B cell (primary cell): ENCODE data around the gene CMTM5. TPM values are rescaled to one million over a fixed set of nuclear protein-coding genes. Genes with fewer than 3 reads are reported as not detected.

ENCODE experiments used
- ATAC-seq: fragments of 200-7000 bp; cut with Tn5 transposase; one replicate; pipeline ENCODE4 v1.10.0; 2021; ENCODE audit warnings: low read depth, mild to moderate bottlenecking, moderate number of reproducible peaks, moderate library complexity
- CTCF ChIA-PET: fragments of 350-600 bp; sonication (Branson Sonifier 250); formaldehyde crosslinking; loops from one replicate; lab custom pipeline; 2021; ENCODE audit warnings: antibody characterized with exemption, inconsistent platforms; lab: Charles Lee
- POLR2A ChIA-PET: fragments of 350-600 bp; sonication (Branson Sonifier 250); formaldehyde crosslinking; loops from one replicate; lab custom pipeline; 2021; ENCODE audit warnings: antibody characterized with exemption; lab: Charles Lee
- DNase-seq: peaks from one replicate; pipeline ENCODE4 v3.0.0; 2013
- H2AFZ ChIP-seq: 2 replicates; pipeline ENCODE4 v1.6.1; 2012; ENCODE audit warnings: mild to moderate bottlenecking, low read depth, low read length; ENCODE audit not compliant: insufficient read depth, poor library complexity, severe bottlenecking
- H3K27ac ChIP-seq, 2 donors: 1 replicate in 1 of 2; 2 replicates in 1 of 2; pipeline ENCODE4 v1.5.1; 2012 to 2013; ENCODE audit warnings: low read length in 2 of 2, mild to moderate bottlenecking in 2 of 2, moderate library complexity in 1 of 2
- H3K27me3 ChIP-seq, 4 experiments: fragments of 200-600 bp in 1 of 4; sonication (generic) in 1 of 4; replicated peaks in 1 of 4; 1 replicate in 2 of 4; 2 replicates in 2 of 4; pipeline versions ENCODE4 v1.6.1 to v1.7.0; 2013 to 2016; ENCODE audit warnings: low read length in 3 of 4, mild to moderate bottlenecking in 2 of 4, mixed read lengths in 1 of 4, moderate library complexity in 1 of 4; ENCODE audit not compliant: insufficient read depth in 4 of 4, control insufficient read depth in 3 of 4; ENCODE audit errors: control extremely low read depth in 1 of 4
- H3K36me3 ChIP-seq, 2 experiments: replicated peaks in 1 of 2; 1 replicate in 1 of 2; 2 replicates in 1 of 2; pipeline versions ENCODE4 v1.6.1 to v1.7.1; 2013; ENCODE audit warnings: low read length in 1 of 2; ENCODE audit not compliant: insufficient read depth in 2 of 2, control insufficient read depth in 1 of 2; ENCODE audit errors: control extremely low read depth in 1 of 2, extremely low read depth in 1 of 2
- H3K4me1 ChIP-seq, 2 donors: fragments of 200-600 bp in 1 of 2; sonication (generic) in 1 of 2; 1 replicate in 1 of 2; 2 replicates in 1 of 2; pipeline versions ENCODE4 v1.5.1 to v1.6.1; 2013 to 2017; ENCODE audit warnings: low read length in 2 of 2; ENCODE audit not compliant: control insufficient read depth in 2 of 2, insufficient read depth in 2 of 2
- H3K4me2 ChIP-seq: replicated peaks from 2 replicates; pipeline ENCODE3; 2012; ENCODE audit warnings: mild to moderate bottlenecking, low read depth, low read length; ENCODE audit not compliant: poor library complexity, severe bottlenecking
- H3K4me3 ChIP-seq, 5 experiments: fragments of 200-600 bp in 1 of 5; sonication (generic) in 1 of 5; 1 replicate in 3 of 5; 2 replicates in 2 of 5; pipeline versions ENCODE4 v1.5.1 to v1.7.0; 2011 to 2016; ENCODE audit warnings: low read length in 4 of 5, mild to moderate bottlenecking in 4 of 5, low read depth in 2 of 5, control low read depth in 1 of 5, moderate library complexity in 1 of 5; ENCODE audit not compliant: insufficient read depth in 1 of 5; ENCODE audit errors: control extremely low read depth in 1 of 5, extremely low read depth in 1 of 5
- H3K79me2 ChIP-seq: fragments of 200-600 bp; sonication (generic); one replicate; pipeline ENCODE4 v1.6.0; 2016; ENCODE audit warnings: low read length; ENCODE audit not compliant: control insufficient read depth, insufficient read depth
- H3K9ac ChIP-seq: fragments of 200-600 bp; sonication (generic); 2 replicates; pipeline ENCODE4 v1.6.1; 2017; ENCODE audit warnings: mild to moderate bottlenecking, low read length, moderate library complexity
- H3K9me3 ChIP-seq, 3 donors: one replicate each; pipeline versions ENCODE4 v1.6.1 to v1.7.1; 2013; ENCODE audit warnings: low read length in 2 of 3; ENCODE audit not compliant: control insufficient read depth in 2 of 3, insufficient read depth in 1 of 3; ENCODE audit errors: control extremely low read depth in 1 of 3
- H4K20me1 ChIP-seq: 2 replicates; pipeline ENCODE4 v1.6.0; 2012; ENCODE audit warnings: mild to moderate bottlenecking, low read length; ENCODE audit not compliant: insufficient read depth, control insufficient read depth, poor library complexity, severe bottlenecking
- H3K27ac Mint-ChIP-seq: one replicate; pipeline ENCODE4 v1.8.0; 2021; ENCODE audit warnings: mixed read lengths
- H3K27me3 Mint-ChIP-seq: one replicate; pipeline ENCODE4 v1.8.0; 2021; ENCODE audit warnings: mixed read lengths
- H3K4me1 Mint-ChIP-seq: one replicate; pipeline ENCODE4 v1.8.0; 2021; ENCODE audit warnings: mixed read lengths
- H3K4me3 Mint-ChIP-seq: one replicate; pipeline ENCODE4 v1.8.0; 2021; ENCODE audit warnings: mixed read lengths
- H3K9me3 Mint-ChIP-seq: one replicate; pipeline ENCODE4 v1.8.0; 2022; ENCODE audit warnings: mixed read lengths; ENCODE audit not compliant: insufficient read depth
- CTCF ChIP-seq: fragments of 200-600 bp; IDR thresholded peaks from one replicate; pipeline ENCODE4 v1.8.0; 2022; ENCODE audit warnings: antibody characterized with exemption, mild to moderate bottlenecking
- EZH2 ChIP-seq: IDR thresholded peaks from 2 replicates; pipeline ENCODE4 v1.6.1; 2012; ENCODE audit warnings: borderline replicate concordance, low read depth, mild to moderate bottlenecking, moderate library complexity, low read length; ENCODE audit not compliant: insufficient read depth, poor library complexity, severe bottlenecking
- WGBS: methylation state at CpG from one replicate; pipeline ENCODE4 v1.1.5; 2013; ENCODE audit warnings: missing lambda C conversion rate; ENCODE audit not compliant: insufficient coverage; 5-methylcytosine and 5-hydroxymethylcytosine counted together
- intact Hi-C: fragments of 100-400 bp; cut with micrococcal nuclease; formaldehyde crosslinking; loops from one replicate; pipeline ENCODE4 v1.10.0; 2022
- polyA plus RNA-seq: library from polyadenylated mRNA; depleted of rRNA; stranded (reverse); fragments of >200 nt; gene quantifications from 2 replicates; pipeline ENCODE4 v1.2.3, GENCODE V29; 2012
- total RNA-seq, 2 donors: library from RNA; stranded (reverse); fragments of 120-200 nt in 1 of 2; gene quantifications; 1 replicate in 1 of 2; 2 replicates in 1 of 2; pipeline versions ENCODE4 v1.2.3 to v1.2.4, GENCODE V29; 2013 to 2022

The CMTM5 gene
- total and polyA plus RNA-seq, 2 donors (not counting 1 experiment from before 2014, with no cell fraction given) = 0.18 TPM; not detected in 1

GRCh38 chr14:23347406-23348296 is 29.2 kb upstream of the CMTM5 start:
- no peaks in the 10 kb centered on the region for H3K9me3 Mint-ChIP-seq
- no peak overlapping the region for H3K27ac Mint-ChIP-seq
- intact Hi-C loops = no loop called here
- Histone ChIP-seq H3K9me3 (peaks cover 0 to 3% (median 2%) of the 10 kb centered on the region in 3 donors), H3K4me3 (no peak overlapping the region), H3K4me2 (no peak overlapping the region), H2AFZ (no peak overlapping the region), H4K20me1 (no peaks in the 10 kb centered on the region), H3K36me3 (no peaks in the 10 kb centered on the region), H3K27ac (no peak overlapping the region), H3K79me2 (no peaks in the 10 kb centered on the region), H3K9ac (no peak overlapping the region), H3K27me3 (peaks cover 0 to 28% (median 18%) of the 10 kb centered on the region in 4 experiments), H3K4me1 (peaks cover 7 to 11% of the 10 kb centered on the region in 2 donors)
- ChIA-PET CTCF (no interaction called here), POLR2A (no interaction called here)
- peaks cover 7% of the 10 kb centered on the region for H3K4me1 Mint-ChIP-seq
- H3K27me3 Mint-ChIP-seq = peaks cover 30% of the 10 kb centered on the region
- WGBS = 96% methylated on average over 9 of the region's 19 CpGs
- ATAC-seq (no peak), DNase-seq (no peak)
- no peak overlapping the region for H3K4me3 Mint-ChIP-seq
- no peak for TF ChIP-seq CTCF
- no peak for TF ChIP-seq EZH2

GRCh38 chr14:23348297-23348655 is 28.6 kb upstream of the CMTM5 start:
- Mint-ChIP-seq H3K9me3 (no peaks in the 10 kb centered on the region), H3K4me1 (peaks cover 13% of the 10 kb centered on the region), H3K27me3 (peaks cover 33% of the 10 kb centered on the region), H3K4me3 (no peak overlapping the region), H3K27ac (no peak overlapping the region)
- CTCF ChIA-PET = no interaction called here
- H3K4me3 ChIP-seq = no peak overlapping the region
- POLR2A ChIA-PET = no interaction called here
- H3K27me3 ChIP-seq = peaks cover 0 to 34% (median 20%) of the 10 kb centered on the region in 4 experiments
- WGBS = 93% methylated on average over 3 of the region's 6 CpGs
- H3K9ac ChIP-seq = no peak overlapping the region
- H2AFZ ChIP-seq = no peak overlapping the region
- no peak overlapping the region for H3K4me2 ChIP-seq
- H3K27ac ChIP-seq = no peak overlapping the region
- ATAC-seq (no peak), DNase-seq (no peak)
- H3K79me2 ChIP-seq = no peaks in the 10 kb centered on the region
- intact Hi-C loops = no loop called here
- no peaks in the 10 kb centered on the region for H4K20me1 ChIP-seq
- H3K4me1 ChIP-seq = peaks cover 11 to 15% of the 10 kb centered on the region in 2 donors
- TF ChIP-seq EZH2 (no peak), CTCF (no peak)
- peaks cover 0 to 4% (median 3%) of the 10 kb centered on the region in 3 donors for H3K9me3 ChIP-seq
- H3K36me3 ChIP-seq = no peaks in the 10 kb centered on the region
